LNCAP (cell line): ENCODE data around the gene SNAP29.

Source experiments
- CTCF ChIP-seq: fragments of 450-650 bp; IDR thresholded peaks from 2 replicates; pipeline ENCODE4 v1.5.1; 2017; ENCODE audit warnings: mild to moderate bottlenecking

Gene SNAP29

GRCh38 chr22:20857838-20858614 is 781 bp upstream of the SNAP29 start:
- TF ChIP-seq CTCF, result no peak

- no peak for TF ChIP-seq CTCF
Observed at GRCh38 chr22:20859615-20860014, 808 bp downstream of the SNAP29 start.

GRCh38 chr22:20862540-20862939 is 3.7 kb downstream of the SNAP29 start:
- no peak for TF ChIP-seq CTCF

GRCh38 chr22:20863366-20863765 is 4.6 kb downstream of the SNAP29 start:
- TF ChIP-seq CTCF, result no peak

- no peak for TF ChIP-seq CTCF
Observed at GRCh38 chr22:20864186-20864908, 5.5 kb downstream of the SNAP29 start.

- no peak for TF ChIP-seq CTCF
Observed at GRCh38 chr22:20865331-20865730, 6.5 kb downstream of the SNAP29 start.

- no peak for TF ChIP-seq CTCF
Observed at GRCh38 chr22:20865875-20866445, 7.2 kb downstream of the SNAP29 start.
